Naive thymus-derived CD8-positive, alpha-beta T cell (primary cell): ENCODE measurements around the gene FMNL2. TPM values are rescaled to one million over a fixed set of nuclear protein-coding genes. Genes with fewer than 3 reads are reported as not detected.
A peak's percentile ranks its signal among the peaks of the same experiment; 100 is the strongest.
"Not testable (repeated sequence)": the region's sequence is repeated elsewhere in the genome, so short reads cannot be mapped to it uniquely, and the experiment has no call there.

Source experiments
- ATAC-seq, 2 donors: fragments of 150-1000 bp; cut with Tn5 transposase in 1 of 2; sonication (Bioruptor Pico), chemical (Tn5 transposase) in 1 of 2; 1 replicate in 1 of 2; 2 replicates in 1 of 2; pipeline ENCODE4 v1.10.0; 2021; ENCODE audit warnings: mild to moderate bottlenecking in 2 of 2, moderate library complexity in 2 of 2
- POLR2A ChIA-PET: fragments of 350-600 bp; sonication (Branson Sonifier 250); formaldehyde crosslinking; loops from one replicate; lab custom pipeline; 2021; ENCODE audit warnings: antibody characterized with exemption; lab: Charles Lee
- DNase-seq, 10 donors: peaks; one replicate each; pipeline versions ENCODE4 v3.0.0 to v3.0.0-alpha.2; 2020 to 2022
- H3K27ac Mint-ChIP-seq, 10 donors: one replicate each; pipeline ENCODE4 v1.8.0; 2020 to 2022; ENCODE audit warnings: mild to moderate bottlenecking in 10 of 10, mixed read lengths in 10 of 10, moderate library complexity in 4 of 10, inconsistent platforms in 1 of 10
- H3K27me3 Mint-ChIP-seq, 5 donors: one replicate each; pipeline ENCODE4 v1.8.0; 2021 to 2022; ENCODE audit warnings: mixed read lengths in 5 of 5
- H3K36me3 Mint-ChIP-seq, 3 donors: one replicate each; pipeline ENCODE4 v1.8.0; 2020 to 2022; ENCODE audit warnings: mixed read lengths in 3 of 3, mild to moderate bottlenecking in 2 of 3, inconsistent platforms in 1 of 3
- H3K4me1 Mint-ChIP-seq, 4 donors: one replicate each; pipeline ENCODE4 v1.8.0; 2021 to 2022; ENCODE audit warnings: mixed read lengths in 4 of 4
- H3K4me3 Mint-ChIP-seq, 10 donors: one replicate each; pipeline ENCODE4 v1.8.0; 2020 to 2022; ENCODE audit warnings: mild to moderate bottlenecking in 10 of 10, mixed read lengths in 10 of 10, moderate library complexity in 6 of 10, inconsistent platforms in 1 of 10
- H3K9me3 Mint-ChIP-seq, 9 donors: one replicate each; pipeline ENCODE4 v1.8.0; 2020 to 2022; ENCODE audit warnings: mixed read lengths in 9 of 9, mild to moderate bottlenecking in 3 of 9, inconsistent platforms in 1 of 9, moderate library complexity in 1 of 9
- polyA plus RNA-seq, 3 donors: library from polyadenylated mRNA; unstranded; fragments of 300-500 nt; fragmentation: Illumina TruSeq; gene quantifications; one replicate each; pipeline ENCODE4 v1.2.3, GENCODE V29; 2021
- total RNA-seq, 8 experiments: library from RNA in 2 of 8; stranded (reverse) in 2 of 8; gene quantifications; one replicate each; pipeline ENCODE4 v1.2.3 and lab custom pipeline; 2021 to 2026

The FMNL2 gene
- total and polyA plus RNA-seq, 5 experiments from 2014 or later = 0.05 to 0.78 (median 0.14) TPM

DNA sequence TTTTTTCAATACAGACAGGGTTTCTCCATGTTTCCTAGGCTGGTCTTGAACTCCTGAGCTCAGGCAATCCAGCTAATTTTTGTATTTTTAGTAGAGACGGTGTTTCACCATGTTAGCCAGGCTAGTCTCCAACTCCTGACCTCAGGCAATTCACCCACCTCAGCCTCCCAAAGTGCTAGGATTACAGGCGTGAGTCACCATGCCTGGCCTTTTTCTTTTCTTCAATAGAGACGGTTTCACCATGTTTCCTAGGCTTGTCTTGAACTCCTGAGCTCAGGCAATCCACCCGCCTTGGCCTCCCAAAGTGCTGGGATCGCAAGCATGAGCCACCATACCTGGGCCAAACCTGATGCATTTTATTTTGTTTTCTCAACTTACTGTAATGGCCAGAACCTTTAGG is 9.8 kb upstream of the FMNL2 start:
- not testable (repeated sequence) for H3K4me1 Mint-ChIP-seq, H3K27ac Mint-ChIP-seq, H3K4me3 Mint-ChIP-seq, ATAC-seq, DNase-seq, H3K36me3 Mint-ChIP-seq, H3K9me3 Mint-ChIP-seq
- POLR2A ChIA-PET = interaction anchor here (0.7 kb wide), 1 partner anchor 91 kb away, joined by 5 read pairs; no protein-coding TSS in a partner anchor
- H3K27me3 Mint-ChIP-seq = peaks cover 2 to 14% (median 7%) of the 10 kb centered on the region in 5 donors

DNA sequence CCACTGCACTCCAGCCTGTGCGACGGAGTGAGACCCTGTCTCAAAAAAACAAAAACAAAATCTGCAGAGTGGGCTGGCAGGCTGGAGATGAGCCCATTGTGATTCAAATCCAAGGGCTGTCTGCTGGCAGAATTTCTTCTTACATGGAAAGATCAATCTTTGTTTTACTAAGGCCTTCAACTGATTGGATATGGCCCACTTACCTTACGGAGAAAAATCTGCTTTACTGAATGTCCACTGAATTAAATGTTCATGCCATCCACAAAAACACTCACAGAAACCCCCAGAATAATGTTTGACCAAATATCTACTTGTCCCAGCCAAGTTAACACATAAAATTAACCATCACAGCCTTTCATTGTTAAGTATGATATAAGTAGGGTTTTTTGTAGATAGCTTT is 8.3 kb upstream of the FMNL2 start:
- Mint-ChIP-seq H3K4me1 (no peaks in the 10 kb centered on the region), H3K36me3 (no peaks in the 10 kb centered on the region), H3K9me3 (no peaks in the 10 kb centered on the region), H3K27me3 (peaks cover 4 to 16% (median 7%) of the 10 kb centered on the region in 5 donors), H3K4me3 (no peak overlapping the region), H3K27ac (no peak overlapping the region)
- POLR2A ChIA-PET = no interaction called here
- DNase-seq (no peak), ATAC-seq (no peak)

DNA sequence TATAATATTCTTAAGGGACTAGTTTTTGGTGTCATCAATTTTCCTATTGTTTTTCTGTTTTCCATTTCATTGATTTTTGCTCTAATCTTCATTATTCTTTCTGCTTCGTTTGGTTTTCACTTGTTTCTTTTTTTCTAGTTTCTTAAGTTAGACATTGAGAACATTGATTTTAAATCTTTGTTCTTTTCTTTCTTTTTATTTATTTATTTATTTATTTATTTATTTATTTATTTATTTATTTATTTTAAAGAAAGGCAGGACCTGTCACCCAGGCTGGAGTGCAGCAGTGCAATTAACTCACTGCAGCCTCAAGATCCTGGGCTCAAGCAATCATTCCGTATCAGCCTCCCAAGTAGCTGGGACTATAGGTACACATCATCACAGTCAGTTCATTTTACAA is 7.0 kb upstream of the FMNL2 start:
- DNase-seq = no peak
- POLR2A ChIA-PET = no interaction called here
- Mint-ChIP-seq H3K4me1 (no peaks in the 10 kb centered on the region), H3K4me3 (no peak overlapping the region), H3K27ac (no peak overlapping the region), H3K36me3 (no peaks in the 10 kb centered on the region), H3K9me3 (no peaks in the 10 kb centered on the region), H3K27me3 (peaks cover 8 to 22% (median 11%) of the 10 kb centered on the region in 5 donors)
- ATAC-seq = no peak

DNA sequence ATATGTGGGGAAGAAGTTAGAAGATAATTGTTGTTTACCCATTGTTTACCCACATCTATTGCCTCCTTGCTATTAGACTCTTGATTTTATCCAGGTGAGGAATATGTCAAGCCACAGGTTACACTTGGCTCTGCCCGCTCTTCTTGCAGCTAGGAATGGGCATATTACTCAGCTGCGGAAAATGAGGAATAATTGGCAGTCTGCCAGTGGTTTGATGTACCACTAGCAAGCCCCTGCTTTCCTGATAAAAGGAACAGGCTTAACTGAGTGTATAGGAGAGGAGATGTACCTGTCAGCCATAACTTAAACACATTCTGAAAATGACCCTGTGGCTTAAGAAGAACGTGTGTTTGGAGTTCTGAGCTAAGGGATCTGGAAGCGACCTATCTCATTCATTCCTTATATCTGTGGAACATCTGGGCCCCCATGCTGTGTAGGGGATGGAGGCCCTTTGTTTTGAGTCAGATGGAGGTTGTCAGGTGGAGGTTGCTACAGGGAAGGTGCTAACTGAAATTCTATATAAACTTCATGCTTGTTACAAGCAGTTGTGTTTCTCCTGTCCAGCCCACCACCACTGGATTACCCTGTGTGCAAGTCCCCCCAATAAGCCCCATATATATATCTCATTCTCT is 4.6 kb upstream of the FMNL2 start:
- H3K4me1 Mint-ChIP-seq = peaks cover 3 to 9% (median 4%) of the 10 kb centered on the region in 4 donors
- no peaks in the 10 kb centered on the region for H3K36me3 Mint-ChIP-seq
- POLR2A ChIA-PET = no interaction called here
- peaks cover 19 to 40% (median 26%) of the 10 kb centered on the region in 5 donors for H3K27me3 Mint-ChIP-seq
- H3K4me3 Mint-ChIP-seq = no peak overlapping the region
- no peak for ATAC-seq
- DNase-seq = no peak
- H3K27ac Mint-ChIP-seq = no peak overlapping the region
- H3K9me3 Mint-ChIP-seq = no peaks in the 10 kb centered on the region

DNA sequence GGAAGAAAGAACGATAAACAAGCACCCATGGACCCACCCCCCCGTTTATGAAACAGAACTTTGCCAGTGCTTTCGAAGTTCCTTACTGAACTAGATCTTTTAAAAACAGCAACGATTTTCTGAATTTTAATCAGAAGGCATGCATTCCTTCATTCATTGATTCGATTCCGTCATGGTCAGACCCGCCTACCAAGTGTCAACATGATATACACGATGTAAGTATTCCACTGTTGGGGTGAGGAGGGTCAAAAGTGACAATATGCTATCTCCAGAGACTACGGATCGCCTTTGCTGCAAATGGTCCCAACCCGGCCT is 316 bp upstream of the FMNL2 start:
- DNase-seq (no peak), ATAC-seq (no peak)
- peak overlapping the region in 1 of 10 donors; percentile 17 for H3K27ac Mint-ChIP-seq
- POLR2A ChIA-PET = no interaction called here
- peaks cover 21 to 64% (median 42%) of the 10 kb centered on the region in 5 donors for H3K27me3 Mint-ChIP-seq
- peaks cover 5 to 19% (median 12%) of the 10 kb centered on the region in 4 donors for H3K4me1 Mint-ChIP-seq
- H3K4me3 Mint-ChIP-seq = peak overlapping the region; percentile 72 to 91 (median 83)
- H3K9me3 Mint-ChIP-seq = no peaks in the 10 kb centered on the region
- H3K36me3 Mint-ChIP-seq = no peaks in the 10 kb centered on the region

DNA sequence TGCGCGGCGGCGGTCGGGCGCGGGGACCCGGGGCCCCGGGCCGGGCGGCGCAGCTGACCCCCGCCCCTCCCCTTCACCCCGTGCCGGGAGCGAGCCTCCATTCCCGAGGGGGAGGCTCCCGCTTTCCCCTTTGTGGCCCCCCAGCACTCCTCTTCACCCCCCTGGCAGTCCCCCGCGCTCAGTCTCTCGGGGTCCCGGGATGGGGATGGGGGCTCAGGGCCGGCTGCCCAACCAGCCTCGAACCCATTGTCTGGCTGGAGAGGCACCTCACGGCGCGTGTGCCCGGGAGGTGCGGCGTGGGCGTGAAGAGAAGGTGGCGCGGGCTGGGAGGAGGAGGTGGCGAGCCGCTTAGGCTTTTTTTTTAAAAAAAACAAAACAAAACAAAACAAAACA is 748 bp downstream of the FMNL2 start:
- peaks cover 5 to 19% (median 12%) of the 10 kb centered on the region in 4 donors for H3K4me1 Mint-ChIP-seq
- H3K27ac Mint-ChIP-seq = no peak overlapping the region
- H3K4me3 Mint-ChIP-seq = peak overlapping the region in 8 of 10 donors; percentile 28 to 87 (median 46)
- DNase-seq (no peak), ATAC-seq (peak in 1 of 2 donors; percentile 14)
- peaks cover 24 to 58% (median 42%) of the 10 kb centered on the region in 5 donors for H3K27me3 Mint-ChIP-seq
- H3K9me3 Mint-ChIP-seq = no peaks in the 10 kb centered on the region
- POLR2A ChIA-PET = no interaction called here
- H3K36me3 Mint-ChIP-seq = no peaks in the 10 kb centered on the region

DNA sequence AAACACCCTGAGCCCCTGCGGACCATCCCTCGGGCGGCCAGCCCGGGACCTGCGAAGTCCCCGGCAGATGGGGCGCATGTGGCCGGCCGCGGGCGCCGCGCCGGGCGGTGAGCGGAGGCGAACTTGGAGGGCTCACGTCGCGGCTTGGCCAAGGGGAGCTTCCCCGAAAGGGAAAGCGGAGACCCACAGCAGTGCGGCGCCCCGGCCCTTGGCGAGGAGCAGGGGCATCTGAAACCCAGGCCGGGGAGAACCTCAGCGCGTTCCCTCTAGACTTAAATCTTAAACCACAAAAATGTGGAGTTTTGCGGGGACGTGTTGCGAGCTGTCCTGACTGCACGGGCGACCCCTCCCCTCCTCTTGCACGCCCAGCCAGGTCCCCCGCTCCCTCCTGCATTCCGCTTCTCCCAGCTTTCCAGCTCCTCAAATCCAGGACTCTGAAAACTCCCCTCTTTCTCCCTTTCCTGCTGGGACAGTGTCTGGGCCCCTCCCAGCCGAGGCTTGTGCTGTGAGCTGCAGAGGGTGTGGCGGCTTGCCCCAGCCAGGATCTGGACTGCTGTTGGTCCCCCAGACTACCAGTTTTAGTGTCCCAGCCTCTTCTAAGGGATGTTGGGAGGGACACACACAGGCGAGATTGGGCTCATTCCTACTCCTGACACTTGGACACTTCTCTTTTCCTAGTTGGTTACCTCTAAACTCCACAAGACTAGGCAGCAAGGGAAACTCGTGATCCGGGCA is 1.3 kb downstream of the FMNL2 start:
- no peak overlapping the region for H3K27ac Mint-ChIP-seq
- H3K36me3 Mint-ChIP-seq = no peaks in the 10 kb centered on the region
- peak overlapping the region; percentile 54 to 90 (median 78) for H3K4me3 Mint-ChIP-seq
- H3K9me3 Mint-ChIP-seq = no peaks in the 10 kb centered on the region
- ATAC-seq (peak in 1 of 2 donors; percentile 12), DNase-seq (no peak)
- H3K27me3 Mint-ChIP-seq = peaks cover 23 to 54% (median 41%) of the 10 kb centered on the region in 5 donors
- H3K4me1 Mint-ChIP-seq = peaks cover 5 to 19% (median 12%) of the 10 kb centered on the region in 4 donors
- POLR2A ChIA-PET = no interaction called here

DNA sequence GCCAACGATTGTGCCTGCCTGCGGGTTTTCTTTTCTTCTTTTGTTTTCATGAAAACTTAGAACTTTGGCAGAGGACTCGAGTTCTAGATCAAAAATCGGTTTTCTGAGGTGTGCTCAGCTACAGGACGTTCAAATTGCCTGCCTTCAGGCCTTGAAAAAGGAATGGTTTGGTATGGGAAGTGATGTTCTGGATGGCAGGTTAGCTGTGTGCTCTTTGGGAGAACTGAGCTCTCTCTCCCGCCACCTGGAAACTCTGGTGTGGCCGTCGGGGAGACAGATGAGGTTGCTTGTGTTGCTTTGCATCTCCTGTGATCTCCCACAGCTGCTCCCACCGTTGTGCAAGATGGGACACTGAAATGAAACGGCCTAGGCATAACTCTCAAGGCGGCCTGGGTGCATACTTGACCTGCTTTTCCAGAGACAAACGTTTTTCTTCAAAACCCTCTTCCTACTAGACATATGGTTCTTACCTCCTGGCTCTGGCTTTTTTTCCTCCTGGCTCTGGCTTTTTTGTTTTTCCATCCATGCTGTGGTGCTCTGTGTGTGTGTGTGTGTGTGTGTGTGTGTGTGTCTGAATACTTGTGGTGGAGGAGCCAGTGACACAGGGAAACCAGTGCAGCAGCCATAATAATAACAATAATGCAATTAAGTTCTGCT is 2.0 kb downstream of the FMNL2 start:
- POLR2A ChIA-PET = no interaction called here
- ATAC-seq (no peak), DNase-seq (no peak)
- H3K4me3 Mint-ChIP-seq = peak overlapping the region; percentile 61 to 90 (median 78)
- H3K27me3 Mint-ChIP-seq = peaks cover 22 to 53% (median 39%) of the 10 kb centered on the region in 5 donors
- H3K4me1 Mint-ChIP-seq = peaks cover 5 to 19% (median 12%) of the 10 kb centered on the region in 4 donors
- no peaks in the 10 kb centered on the region for H3K9me3 Mint-ChIP-seq
- H3K36me3 Mint-ChIP-seq = no peaks in the 10 kb centered on the region
- no peak overlapping the region for H3K27ac Mint-ChIP-seq

DNA sequence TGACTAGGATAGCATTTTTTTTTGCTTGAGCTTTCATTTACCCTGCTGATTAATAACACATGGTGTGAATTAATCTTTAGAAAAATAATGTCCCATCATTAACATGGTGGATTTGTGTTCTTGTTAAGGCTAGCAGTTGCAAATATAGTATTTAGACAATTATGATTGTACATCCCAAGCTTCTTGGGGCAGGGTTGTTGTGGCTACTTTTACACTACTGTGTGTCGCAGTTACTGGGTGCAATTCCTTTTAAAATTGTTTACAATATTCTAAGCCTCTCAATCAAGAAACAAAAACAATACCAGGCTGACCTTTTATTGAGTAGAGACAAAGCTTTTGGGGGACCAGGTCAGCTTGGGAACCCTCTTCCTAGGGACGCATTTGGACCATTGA is 2.5 kb downstream of the FMNL2 start:
- Mint-ChIP-seq H3K9me3 (no peaks in the 10 kb centered on the region), H3K4me3 (peak overlapping the region in 9 of 10 donors; percentile 53 to 87 (median 76)), H3K36me3 (no peaks in the 10 kb centered on the region), H3K4me1 (peaks cover 5 to 19% (median 12%) of the 10 kb centered on the region in 4 donors), H3K27ac (no peak overlapping the region), H3K27me3 (peaks cover 22 to 48% (median 36%) of the 10 kb centered on the region in 5 donors)
- DNase-seq = no peak
- POLR2A ChIA-PET = no interaction called here
- no peak for ATAC-seq

DNA sequence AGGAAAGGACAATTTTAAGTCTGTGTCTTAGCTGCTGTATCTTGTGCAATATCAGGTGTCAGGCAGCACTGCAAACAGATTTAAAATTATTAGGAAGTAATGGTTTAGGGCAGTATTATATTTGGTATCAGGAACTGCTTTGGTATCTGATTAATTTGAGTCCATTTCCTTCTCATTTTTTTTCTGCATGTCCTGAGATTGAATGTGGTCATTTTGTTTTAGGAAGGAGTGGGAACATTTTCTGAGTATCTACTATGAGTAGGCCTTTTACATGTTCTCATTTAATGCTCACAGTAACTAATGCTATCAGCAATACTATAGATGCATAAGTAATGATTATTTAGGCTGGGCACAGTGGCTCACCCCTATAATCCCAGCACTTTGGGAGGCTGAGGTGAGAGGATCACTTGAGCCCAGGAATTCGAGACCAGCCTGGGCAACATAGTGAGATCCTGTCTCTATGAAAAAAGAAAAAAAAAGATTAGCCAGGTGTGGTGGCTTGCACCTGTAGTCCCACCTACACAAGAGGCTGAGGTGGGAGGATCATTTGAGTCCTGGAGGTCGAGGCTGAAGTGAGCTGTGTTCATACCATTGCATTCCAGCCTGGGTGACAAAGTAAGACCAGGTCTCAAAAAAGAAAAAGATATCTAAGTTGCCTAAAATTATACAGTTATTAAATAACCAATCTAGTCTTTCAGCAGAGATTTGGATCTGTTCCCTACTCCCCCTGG is 4.7 kb downstream of the FMNL2 start:
- no peak for ATAC-seq
- H3K4me1 Mint-ChIP-seq = peaks cover 3 to 13% (median 9%) of the 10 kb centered on the region in 4 donors
- H3K27me3 Mint-ChIP-seq = peaks cover 10 to 26% (median 19%) of the 10 kb centered on the region in 5 donors
- H3K9me3 Mint-ChIP-seq = no peaks in the 10 kb centered on the region
- no peak for DNase-seq
- POLR2A ChIA-PET = no interaction called here
- no peak overlapping the region for H3K27ac Mint-ChIP-seq
- no peak overlapping the region for H3K4me3 Mint-ChIP-seq
- H3K36me3 Mint-ChIP-seq = no peaks in the 10 kb centered on the region

DNA sequence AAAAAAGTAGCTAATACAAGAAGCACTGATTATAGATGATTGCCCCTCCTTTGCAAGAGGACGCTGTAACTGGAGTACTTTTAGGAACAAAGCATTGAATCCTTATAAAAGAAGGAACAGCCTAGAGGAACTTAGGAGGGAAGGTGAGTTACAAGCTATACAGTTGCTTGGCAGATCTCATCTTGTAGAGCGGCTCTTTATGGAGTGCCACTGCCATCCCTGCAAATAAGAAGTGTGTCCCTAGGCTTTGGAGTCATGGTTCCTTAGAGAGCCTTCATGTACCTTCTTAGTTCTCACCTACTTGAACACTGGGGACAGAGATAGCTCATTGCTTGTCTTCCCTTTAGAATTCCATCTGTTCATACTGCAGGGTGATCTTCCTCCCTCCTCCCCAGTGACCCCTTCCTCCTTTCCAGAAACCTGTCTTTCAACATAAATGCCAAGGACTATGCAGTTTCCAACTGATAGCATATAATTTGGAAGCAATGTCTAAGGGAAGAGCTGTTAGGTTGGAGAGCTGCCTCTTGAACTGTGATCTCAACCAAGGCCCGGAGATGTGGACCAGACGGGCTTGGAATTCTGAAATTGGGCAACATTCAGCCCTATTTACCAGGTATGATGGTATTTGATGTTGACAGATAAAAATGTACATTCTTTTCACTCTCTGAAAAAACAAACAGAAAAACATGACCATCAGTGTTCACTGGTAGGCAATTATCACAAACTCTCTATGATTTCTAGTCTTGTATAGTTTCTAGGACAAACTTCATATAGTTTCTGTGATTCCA is 7.5 kb downstream of the FMNL2 start:
- DNase-seq (no peak), ATAC-seq (no peak)
- Mint-ChIP-seq H3K9me3 (no peaks in the 10 kb centered on the region), H3K27me3 (peaks cover 2 to 10% (median 5%) of the 10 kb centered on the region in 5 donors), H3K4me1 (no peaks in the 10 kb centered on the region), H3K4me3 (no peak overlapping the region), H3K27ac (no peak overlapping the region), H3K36me3 (no peaks in the 10 kb centered on the region)
- POLR2A ChIA-PET = no interaction called here

DNA sequence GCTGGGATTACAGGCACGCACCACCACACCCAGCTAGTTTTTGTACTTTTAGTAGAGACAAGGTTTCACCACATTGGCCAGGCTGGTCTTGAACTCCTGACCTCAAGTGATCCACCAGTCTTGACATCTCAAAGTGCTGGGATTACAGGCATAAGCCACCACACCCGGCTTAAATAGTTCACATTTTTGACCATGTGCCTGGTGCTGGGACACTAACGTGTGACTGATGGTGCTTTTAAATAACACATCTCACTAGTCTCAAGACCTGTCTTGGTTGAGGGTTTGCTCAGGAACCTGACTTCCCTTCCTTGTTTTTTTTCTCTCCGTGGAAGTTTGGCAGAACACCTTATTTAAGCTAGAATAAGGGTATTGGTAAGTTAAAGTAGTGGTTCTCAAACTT is 8.5 kb downstream of the FMNL2 start:
- no peaks in the 10 kb centered on the region for H3K36me3 Mint-ChIP-seq
- no peak overlapping the region for H3K4me3 Mint-ChIP-seq
- peaks cover 0 to 2% (median 0%) of the 10 kb centered on the region in 5 donors for H3K27me3 Mint-ChIP-seq
- H3K9me3 Mint-ChIP-seq = no peaks in the 10 kb centered on the region
- no peak overlapping the region for H3K27ac Mint-ChIP-seq
- ATAC-seq (no peak), DNase-seq (no peak)
- no peaks in the 10 kb centered on the region for H3K4me1 Mint-ChIP-seq
- POLR2A ChIA-PET = no interaction called here
